HG03064 (cell line): ENCODE results near the gene CORO2A.

Experiments used
- ATAC-seq: cut with Tn5 transposase; IDR thresholded peaks from one replicate; pipeline ENCODE4 v1.9.1; 2021; ENCODE audit warnings: low read depth; ENCODE audit not compliant: unreplicated experiment

Gene CORO2A, protein sequence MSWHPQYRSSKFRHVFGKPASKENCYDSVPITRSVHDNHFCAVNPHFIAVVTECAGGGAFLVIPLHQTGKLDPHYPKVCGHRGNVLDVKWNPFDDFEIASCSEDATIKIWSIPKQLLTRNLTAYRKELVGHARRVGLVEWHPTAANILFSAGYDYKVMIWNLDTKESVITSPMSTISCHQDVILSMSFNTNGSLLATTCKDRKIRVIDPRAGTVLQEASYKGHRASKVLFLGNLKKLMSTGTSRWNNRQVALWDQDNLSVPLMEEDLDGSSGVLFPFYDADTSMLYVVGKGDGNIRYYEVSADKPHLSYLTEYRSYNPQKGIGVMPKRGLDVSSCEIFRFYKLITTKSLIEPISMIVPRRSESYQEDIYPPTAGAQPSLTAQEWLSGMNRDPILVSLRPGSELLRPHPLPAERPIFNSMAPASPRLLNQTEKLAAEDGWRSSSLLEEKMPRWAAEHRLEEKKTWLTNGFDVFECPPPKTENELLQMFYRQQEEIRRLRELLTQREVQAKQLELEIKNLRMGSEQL

DNA sequence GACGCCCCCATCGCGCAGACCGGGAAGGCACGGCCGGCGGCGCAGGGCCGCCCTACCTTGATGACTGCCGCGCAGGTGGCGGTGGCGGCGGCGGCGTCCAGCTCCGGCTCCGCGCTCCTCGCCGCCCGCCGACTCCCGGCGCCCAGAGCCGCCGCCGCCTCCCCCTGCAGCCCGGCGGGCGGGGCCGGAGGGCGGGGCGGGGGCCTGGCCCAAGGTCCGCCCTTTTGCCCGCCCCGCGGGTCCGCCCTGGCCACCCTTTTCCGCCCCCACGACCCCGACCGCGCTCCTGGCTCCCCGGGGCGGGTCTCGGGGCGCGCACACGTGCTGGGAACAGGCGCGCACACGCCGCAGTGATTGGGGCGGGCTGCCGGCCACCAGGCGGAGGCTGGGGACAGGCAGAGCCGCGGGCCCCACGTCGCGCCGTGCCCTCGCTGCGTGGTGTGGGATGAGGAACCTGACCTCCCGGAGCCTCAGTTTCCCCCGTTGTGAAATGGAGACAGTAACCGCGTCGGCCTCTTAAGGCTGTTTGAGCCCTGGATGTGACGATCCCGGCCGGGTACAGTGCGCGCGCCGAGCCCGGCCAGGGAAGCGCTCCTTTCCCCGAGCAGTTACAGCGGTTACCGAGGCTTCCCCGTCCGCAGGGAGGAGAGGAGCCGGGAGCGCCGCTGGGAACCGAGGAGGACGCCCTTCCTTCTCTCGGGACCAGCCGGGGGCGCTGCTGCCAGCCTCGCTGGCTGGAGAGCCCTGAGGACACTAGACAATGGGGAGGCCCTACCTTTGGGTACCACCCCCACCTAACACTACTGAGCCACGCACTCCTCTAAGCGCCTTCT lies at the start of gene CORO2A:
Gene CORO2A, minus strand, starts transcription at position 135 of the 833 bp plus-strand sequence. CDS start 34,977 bp downstream, outside the sequence.
- ATAC-seq: no peak

DNA sequence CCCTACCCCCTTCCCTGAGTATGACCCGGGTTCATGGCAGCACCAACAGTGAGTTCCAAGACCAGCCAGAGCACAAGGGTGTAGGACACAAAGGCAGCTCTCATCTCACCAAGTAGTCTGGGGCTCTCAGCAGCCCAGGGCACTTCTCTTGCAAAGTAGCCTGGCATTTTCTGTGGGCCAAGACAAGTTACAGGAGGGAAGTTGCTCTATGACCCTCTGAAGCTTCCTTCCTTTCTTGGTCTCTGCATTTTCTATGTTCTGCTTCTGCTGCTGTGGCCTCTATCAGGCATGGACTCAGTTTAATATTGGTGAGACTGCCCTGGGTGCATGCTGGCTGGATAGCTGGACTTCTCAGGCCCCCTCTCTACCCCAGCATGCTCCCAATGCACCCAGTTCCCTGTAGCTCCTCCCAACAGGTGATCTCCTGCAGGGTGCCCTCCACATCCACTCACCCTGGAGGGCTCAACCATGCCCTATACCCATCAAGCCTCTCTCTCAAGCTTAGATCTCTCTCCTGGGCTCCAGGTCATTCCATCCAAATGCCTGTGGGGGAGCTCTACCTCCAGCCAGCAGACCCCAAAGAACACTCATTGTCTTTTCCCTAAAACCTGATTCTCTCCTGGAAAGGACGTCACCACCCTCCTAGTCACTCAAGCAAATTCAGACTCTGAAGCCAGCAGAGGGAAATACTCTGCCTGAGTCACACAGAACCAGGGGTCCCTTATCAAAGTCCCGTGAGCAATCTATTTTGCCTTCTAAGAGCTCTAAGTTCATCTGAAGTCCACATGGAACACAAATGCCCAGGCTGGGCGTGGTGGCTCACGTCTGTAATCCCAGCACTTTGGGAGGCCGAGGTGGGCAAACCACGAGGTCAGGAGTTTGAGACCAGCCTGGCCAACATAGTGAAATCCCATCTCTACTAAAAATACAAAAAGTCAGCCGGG lies 49.2 kb upstream of the CORO2A start:
- ATAC-seq: no peak

DNA sequence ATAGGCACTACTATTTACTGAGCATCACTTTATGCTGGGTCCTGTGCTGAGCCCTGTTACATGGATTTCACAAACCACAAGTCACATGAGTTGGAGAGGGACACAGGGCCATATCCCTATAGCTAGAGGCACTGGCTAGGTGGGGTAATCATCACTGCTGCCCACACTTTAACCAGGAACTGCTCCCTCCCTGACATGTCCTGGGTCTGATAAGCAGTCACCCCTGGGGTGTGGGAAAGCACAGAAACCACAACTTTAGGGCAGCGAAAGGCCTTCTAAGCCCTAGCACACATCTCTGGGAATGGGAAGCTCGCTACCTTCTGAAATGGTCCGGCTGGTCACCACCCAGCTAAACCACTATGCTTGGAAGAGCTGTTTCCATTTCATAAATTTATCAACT lies 48.0 kb upstream of the CORO2A start:
- ATAC-seq: no peak

DNA sequence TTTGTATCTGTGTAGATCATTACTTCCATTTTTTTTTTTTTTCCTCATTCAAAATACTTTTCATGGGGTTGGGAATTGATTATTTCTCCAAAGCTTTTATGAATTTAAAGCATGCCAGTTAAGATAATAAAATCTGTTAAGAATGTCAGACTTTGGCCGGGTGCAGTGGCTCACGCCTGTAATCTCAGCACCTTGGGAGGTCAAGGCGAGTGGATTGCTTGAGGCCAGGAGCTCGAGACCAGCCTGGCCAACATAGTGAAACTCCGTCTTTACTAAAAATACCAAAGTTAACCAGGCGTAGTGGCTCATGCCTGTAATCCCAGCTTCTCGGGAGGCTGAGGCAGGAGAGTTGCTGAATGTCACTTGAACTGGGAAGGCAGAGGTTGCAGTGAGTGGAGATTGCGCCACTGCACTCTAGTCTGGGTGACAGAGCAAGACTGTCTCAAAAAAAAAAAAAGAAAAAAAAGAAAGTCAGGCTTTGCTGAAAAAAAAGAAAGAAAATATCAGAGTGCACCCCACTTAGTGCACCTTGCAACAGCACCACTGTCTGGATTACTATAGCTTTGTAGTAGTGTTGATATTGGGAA lies 44.6 kb upstream of the CORO2A start:
- no peak for ATAC-seq

DNA sequence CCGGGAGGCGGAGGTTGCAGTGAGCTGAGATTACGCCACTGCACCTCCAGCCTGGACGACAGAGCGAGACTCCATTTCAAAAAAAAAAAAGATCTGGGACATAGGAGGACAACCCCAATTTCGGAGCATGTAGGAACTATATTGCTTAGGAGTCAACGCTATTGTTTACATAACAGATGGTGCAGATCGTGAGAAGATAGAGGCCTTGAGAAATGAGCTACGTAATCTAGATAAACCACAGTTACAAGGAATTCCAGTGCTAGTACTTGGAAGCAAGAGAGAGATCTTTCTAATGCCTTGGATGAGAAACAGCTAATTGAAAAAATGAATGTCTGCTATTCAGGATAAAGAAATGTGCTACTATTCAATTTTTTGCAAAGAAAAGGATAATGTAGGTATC lies 42.7 kb upstream of the CORO2A start:
- no peak for ATAC-seq

DNA sequence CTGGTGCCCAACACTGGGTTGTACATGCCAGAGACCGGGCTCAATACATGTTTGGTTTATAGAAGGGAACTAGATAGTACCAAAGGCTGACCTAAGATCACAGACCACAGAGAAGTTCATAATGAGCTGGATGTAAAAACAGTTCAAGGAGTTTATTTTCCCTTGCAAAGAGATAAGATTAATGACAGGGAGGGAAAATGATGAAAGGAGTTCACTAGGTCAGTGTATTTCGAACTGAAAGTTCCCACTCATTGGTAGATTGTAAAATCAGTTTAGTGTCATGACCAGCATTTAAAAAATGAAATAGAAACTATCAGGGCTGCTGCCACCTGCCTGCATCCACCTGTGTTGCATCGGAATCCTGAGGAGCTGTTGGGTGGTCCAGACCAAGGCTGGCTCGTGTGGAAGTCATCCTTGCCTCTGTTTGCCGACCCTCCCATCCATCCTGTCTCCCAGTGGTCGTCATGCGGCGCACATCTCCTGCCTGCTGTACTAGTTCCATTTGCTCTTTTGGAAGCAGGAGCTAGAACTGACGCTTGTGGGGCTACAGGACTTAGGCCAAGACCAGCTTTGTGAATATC lies 41.9 kb upstream of the CORO2A start:
- no peak for ATAC-seq

DNA sequence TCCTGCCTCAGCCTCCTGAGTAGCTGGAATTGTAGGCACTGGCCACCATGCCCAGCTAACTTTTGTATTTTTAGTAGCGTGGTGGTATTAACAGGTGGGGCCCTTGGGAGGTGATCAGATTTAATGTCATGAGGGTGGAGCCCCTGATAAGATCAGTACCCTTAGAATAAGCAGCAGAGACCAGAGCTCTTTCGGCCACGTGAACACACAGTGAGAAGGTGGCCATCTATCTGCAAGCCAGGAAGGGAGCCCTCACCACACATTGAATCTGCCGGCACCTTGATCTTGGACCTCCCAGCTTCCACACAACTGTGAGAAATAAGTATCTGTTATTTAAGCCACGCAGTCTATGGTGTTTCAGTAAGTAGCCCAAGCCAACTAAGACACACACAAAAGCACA lies 40.5 kb upstream of the CORO2A start:
- ATAC-seq: no peak

DNA sequence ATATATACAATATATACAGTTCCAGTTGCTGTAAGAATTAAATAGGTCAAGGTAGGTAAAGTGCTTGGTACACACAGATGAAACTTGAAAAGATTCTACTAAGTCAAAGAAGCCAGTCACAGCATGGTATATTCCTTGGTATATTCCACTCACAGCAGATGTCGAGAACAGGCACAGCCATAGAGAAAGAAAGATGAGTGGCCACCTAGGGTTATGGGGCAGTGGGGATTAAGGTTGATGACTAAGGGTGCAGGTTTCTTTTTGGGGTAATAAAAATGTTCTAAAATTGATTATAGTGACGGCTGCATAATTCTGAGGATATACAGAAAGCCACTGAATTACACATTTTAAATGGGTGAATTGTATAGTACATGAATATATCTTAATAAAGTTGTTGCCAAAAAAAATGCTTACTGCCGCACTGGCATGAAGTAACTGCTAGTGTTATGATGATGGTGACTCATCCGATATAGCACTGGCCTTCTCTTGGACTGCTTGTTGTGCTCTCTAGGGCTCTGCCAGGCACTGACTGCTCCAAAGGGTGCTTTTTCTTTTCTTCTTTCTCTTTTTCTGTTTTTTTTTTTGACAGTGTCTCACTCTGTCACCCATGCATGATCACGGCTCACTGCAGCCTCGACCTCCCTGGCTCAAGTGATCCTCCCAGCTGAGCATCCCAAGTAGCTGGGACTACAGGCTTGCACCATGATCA lies 39.5 kb upstream of the CORO2A start:
- ATAC-seq: no peak

DNA sequence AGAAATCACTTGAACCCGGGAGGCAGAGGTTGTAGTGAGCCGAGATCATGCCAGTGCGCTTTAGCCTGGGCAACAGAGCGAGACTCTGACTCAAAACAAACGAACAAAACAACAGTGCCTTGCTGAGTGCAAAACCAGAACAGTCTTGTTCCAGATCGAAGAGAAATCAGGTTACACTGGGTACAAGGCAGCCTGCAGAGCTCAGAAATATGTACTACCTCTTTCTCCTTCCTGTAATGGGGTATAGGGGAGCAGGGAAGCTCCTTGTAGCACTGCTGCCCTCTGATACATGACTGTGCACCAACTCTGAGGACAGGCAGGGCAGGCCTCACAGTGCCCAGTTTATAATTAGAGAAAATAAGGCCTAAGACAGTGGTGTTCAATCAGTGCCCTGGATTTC lies 38.4 kb upstream of the CORO2A start:
- no peak for ATAC-seq

DNA sequence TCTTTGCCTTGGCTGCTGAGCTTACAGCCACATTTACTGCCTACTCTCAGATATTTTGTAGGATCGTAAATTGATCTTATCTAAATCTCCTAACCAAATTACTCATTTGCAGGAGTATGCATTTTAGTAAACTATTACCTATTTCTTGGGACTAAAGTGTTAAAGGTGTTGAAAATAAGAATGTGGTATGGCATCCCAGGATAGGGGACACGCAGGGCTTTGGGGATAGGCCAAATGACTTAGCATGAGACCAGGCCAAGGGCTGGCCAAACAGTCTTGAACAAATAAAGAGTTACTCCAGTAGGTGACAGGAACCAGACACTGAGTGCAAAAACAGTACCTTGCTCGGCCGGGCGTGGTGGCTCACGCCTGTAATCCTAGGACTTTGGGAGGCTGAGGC lies 37.9 kb upstream of the CORO2A start:
- ATAC-seq: no peak

DNA sequence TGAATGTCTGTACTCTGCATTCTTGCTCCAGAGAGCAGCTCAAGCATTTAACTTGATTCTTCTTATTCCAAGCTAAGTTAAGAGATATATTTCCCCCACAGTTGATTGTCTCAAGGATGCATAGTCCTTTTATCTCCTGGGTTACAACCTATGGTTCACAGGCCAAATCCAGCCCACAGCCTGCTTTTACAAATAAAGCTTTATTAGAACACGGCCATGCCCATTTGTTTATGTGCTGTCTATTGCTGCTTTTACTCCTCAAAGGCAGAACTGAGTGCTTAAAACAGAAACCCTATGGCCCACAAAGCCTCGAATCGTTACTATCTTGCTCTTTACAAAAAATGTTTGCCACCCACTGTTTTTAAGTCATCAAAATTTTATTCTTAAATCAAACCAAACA lies 37.2 kb upstream of the CORO2A start:
- ATAC-seq: no peak

DNA sequence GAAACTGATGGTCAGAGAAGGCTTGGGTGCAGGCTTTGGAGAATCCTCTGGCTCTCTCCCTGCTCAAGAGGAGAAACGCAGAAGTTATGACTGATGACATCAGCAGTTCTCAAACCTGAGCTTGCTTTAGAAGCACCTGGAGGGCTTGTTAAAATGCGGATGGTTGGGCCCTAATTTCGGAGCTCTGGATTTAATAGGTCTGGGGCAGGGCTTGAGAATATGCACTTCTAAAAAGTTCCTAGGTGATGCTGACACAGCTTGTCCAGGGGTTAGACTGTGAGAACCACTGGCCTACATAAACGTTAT lies 36.6 kb upstream of the CORO2A start:
- ATAC-seq: no peak

DNA sequence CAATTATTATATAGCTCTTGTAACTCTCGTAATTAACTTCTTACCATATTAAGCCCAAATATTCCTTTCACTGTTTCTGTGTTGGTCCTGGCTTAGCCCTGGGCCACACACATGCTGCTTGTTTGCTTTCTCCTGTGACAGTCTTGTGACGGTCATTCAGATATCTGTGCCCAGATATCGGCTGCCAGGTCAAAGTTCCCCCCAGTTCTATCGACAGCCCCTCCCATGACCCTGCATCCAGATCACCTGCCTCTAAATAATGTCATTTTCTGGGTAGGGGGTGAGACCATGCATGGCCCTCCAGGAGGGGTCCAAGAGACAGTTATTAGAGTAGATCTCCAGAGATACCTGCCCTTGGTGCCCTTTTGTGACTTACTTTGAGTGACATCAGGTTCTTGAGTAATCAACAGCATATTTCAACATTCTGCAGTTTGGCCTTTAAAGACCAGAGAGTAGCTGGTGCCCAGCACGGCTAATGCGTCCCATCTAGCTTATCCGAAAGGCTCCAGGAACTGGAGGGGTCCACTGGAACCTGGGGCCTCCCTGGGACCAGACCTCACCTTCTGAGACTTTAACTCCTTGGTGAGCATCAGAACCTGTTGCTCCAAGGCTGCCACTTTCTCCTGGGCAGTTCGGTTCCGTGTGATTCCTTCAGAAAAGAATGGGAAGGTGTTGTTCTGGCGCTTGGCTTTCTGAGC lies 36.1 kb upstream of the CORO2A start:
- ATAC-seq: no peak

DNA sequence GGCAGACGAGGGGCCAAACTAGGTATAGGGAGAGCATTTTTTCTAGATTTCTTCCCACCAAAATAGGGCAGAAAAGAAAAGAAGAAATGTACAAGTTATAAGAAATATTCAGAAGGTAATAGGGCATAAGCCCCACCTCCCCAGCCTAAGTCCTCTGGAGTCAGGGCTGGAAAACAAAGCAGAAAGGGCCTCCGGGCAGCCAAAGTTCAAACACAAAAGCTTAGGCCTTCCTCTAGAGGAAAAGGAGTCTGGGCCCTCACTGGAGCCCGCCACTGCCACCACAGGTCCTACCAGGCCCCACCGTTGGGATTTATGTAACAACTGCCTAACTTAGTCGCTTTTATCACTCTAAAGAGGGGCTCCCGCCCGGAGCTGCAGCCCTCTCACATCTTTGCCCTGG lies 35.4 kb upstream of the CORO2A start:
- no peak for ATAC-seq

DNA sequence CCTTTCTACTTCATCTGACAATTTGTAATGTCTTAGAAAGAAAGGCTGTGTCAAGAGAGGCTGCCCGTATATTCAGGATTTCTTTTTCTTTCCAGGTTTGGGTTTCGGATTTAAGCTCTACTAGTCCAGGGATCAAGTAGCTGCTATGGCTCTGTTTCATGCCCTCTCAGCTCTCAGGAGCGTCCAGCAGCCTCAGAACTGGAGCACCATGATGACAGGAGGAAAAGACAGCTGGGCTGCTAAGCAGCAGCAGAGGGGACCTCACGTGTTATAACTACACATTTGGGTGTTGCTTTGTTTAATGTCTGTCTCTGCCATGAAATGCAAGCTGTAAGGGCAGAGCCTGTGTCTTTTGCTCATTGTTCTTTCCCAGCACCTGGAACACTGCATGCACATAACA lies 34.5 kb upstream of the CORO2A start:
- ATAC-seq: no peak

DNA sequence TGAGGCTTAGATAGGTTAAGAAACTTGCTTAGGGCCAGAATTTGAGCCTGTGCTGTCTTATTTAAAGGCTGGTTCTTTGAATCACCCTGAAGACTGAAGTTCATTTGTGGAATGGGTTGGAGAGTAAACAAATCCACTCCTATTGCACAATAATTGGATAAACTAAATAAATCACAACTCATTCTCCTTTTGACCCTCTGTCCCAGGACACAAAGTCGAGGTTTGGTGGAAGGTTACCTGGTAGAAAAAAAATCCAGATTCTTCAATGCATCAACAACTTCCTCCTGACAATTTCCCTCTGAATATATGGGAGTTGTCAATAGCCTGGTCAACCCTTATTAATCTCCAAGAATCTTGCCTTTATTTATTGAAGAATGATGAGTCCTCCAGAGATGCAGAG lies 34.1 kb upstream of the CORO2A start:
- ATAC-seq: no peak

DNA sequence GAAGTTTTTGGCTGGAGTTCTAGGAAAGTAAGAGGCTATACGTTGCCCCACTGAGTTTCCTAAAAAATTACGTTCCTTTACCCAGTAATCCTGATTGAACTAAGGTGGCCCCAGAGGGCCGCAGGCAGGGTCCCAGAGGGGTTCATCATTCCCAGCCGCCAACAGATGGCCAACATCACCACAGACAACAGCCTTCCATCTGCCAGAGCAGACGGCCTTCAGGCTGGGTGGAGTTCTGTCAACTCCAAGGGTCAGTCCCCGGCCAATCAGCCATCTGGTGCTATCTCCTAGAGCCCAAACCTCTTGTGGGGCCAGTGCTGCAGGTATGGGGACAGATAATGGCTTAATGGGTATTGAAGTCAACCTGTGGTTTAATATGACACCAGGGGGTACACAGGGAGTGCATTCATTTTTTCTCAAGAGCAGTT lies 32.6 kb upstream of the CORO2A start:
- no peak for ATAC-seq

DNA sequence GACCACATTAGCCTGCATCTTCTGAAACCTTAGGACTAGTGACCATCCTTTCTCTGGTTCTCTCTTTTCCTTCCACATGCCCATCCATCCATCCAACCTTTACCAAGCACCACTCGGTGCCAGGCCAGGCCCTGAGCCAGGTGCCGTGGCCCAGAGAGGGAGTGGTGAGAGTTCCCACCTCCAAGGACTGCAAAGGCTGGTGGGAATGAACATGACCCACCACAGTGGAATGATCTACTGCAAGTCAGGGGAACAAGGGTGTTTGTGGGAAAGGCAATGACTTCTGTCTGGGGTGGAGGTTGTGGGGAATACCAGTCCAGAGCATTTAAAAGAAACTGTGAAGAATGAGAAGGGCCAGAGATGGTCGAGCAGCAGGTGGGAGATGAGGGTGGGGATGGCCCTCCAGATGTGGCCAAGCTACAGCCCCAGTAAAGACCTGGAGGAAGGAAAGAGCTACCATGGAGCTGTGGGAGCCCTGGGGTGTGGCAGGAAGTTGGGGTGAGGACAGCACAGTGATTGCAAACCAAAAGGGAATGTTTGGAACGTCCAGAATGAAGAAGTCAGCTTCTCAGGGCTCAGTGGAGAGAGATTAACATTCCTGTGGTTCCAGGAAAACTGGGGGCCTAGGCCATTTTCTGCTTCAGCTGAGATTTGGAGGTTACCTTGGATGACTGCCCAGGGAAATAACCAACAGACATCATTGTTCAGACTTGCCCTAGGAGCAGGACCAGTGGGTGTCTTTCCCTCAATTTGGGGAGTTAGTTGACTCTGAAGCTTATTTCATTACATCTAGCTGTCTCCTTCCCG lies 30.7 kb upstream of the CORO2A start:
- ATAC-seq: no peak
